Measurements from ENCODE around the gene RHOXF1. TPM values are rescaled to one million over a fixed set of nuclear protein-coding genes. Genes with fewer than 3 reads are reported as not detected.

RHOXF1 gene
- not detected in 5 replicates for total RNA-seq (2022; extraction: Qiagen RNA extraction)

DNA sequence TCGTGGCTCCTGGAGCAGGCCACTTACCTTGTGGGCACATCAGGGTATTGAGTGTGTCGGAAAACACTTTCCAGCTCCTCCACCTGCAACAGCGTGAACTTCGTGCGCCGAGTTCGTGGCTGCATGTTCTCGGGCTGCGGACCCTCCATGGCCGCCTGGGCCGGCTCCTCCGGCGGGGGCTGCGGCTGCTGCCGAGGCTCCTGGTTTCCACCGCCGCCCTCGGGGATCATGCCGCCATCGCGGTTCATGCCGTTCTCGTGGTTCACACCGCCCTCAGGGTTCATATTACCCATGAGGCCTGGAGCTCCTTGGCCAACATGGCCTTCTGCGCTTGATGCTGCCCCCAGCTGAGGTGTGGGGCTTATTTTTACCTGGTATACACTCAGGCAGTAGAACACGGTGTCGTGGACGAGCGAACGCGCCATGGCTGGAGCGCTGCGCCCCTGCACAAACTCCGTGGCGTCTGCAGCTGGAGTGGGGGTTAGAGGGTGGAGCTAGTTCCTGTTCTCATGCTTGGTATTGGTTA is at the start of gene RHOXF1:
TSS of gene RHOXF1 (minus strand) at position 476 of the 526 bp plus-strand sequence. CDS start at position 425, 51 bp downstream.

GRCh38 chrX:120158313-120158712 is 42.6 kb upstream of the RHOXF1 start, which contains the start of gene RHOXF2:
Gene RHOXF2, plus strand, starts transcription at chrX:120158613. Its CDS starts 138 bp downstream, at chrX:120158751.

DNA sequence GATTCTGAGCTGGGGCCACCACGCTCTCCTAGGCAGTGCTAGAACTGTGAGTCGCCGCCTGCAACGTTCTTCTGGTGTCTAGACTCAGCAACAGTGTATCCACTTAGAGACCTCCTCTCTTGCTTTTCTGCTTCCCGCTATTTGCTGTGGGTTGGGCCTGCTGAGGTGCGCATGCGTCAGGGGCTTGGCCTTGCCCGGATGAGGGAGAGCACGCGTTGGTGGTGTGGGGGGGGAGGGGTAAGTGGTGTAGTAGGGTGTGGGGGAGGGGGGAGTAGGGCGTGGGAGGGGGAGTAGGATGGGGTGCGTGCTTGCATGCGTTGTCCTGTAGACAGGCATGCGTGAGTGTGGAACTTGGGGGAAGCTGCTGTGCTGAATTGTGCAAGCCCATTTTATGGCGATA is 38.1 kb downstream of the RHOXF1 start, which contains the start of gene RHOXF2B:
TSS of gene RHOXF2B (minus strand) at position 101 of the 400 bp plus-strand sequence. CDS start 138 bp downstream, outside the sequence.

Other genes starting within 250 kb of the RHOXF1 start
- 30.9 to 32.2 TPM (median 31.8 TPM) in 5 replicates for gene RNF113A, start 244.2 kb downstream of the RHOXF1 start, total RNA-seq (2022; extraction: Qiagen RNA extraction)
- gene NDUFA1, start 244.1 kb downstream of the RHOXF1 start, total RNA-seq (2022; extraction: Qiagen RNA extraction): 243 to 385 TPM (median 250 TPM) in 5 replicates
- gene AKAP14, start 220.0 kb downstream of the RHOXF1 start, total RNA-seq (2022; extraction: Qiagen RNA extraction): not detected in 5 replicates
- 5.8 to 7.9 TPM (median 6.6 TPM) in 5 replicates for gene NKAP, start 172.2 kb downstream of the RHOXF1 start, total RNA-seq (2022; extraction: Qiagen RNA extraction)
- not detected in 5 replicates for gene RHOXF2B, start 38.2 kb downstream of the RHOXF1 start, total RNA-seq (2022; extraction: Qiagen RNA extraction)
- gene RHOXF2, start 42.7 kb upstream of the RHOXF1 start, total RNA-seq (2022; extraction: Qiagen RNA extraction): not detected in 5 replicates
- gene ZBTB33, start 134.9 kb upstream of the RHOXF1 start, total RNA-seq (2022; extraction: Qiagen RNA extraction): 9.0 to 14.5 TPM (median 12.3 TPM) in 5 replicates
- gene TMEM255A, start 195.5 kb upstream of the RHOXF1 start, total RNA-seq (2022; extraction: Qiagen RNA extraction): 0.33 to 1.1 TPM (median 0.61 TPM) in 5 replicates
- 0.02 to 0.05 TPM in 2 of 5 replicates, not detected in the others for gene ATP1B4, start 246.2 kb upstream of the RHOXF1 start, total RNA-seq (2022; extraction: Qiagen RNA extraction)